H1 (cell line): Measurements from ENCODE around the gene MAGI2.

Source experiments
- ASH2L ChIP-seq: fragments of 200-600, 300-600 bp; sonication (generic); IDR thresholded peaks from one replicate; pipeline ENCODE4 v1.7.1; 2017; ENCODE audit warnings: low read length
- HDAC2 ChIP-seq, 2 experiments: fragments of 300-600 bp in 1 of 2; sonication (generic) in 1 of 2; IDR thresholded peaks; 2 replicates each; pipeline ENCODE4 v1.6.1; 2011 to 2012; ENCODE audit warnings: low read depth in 2 of 2, low read length in 2 of 2, mild to moderate bottlenecking in 2 of 2, moderate library complexity in 2 of 2, borderline replicate concordance in 1 of 2, inconsistent platforms in 1 of 2
- JUND ChIP-seq: IDR thresholded peaks from 2 replicates; pipeline ENCODE4 v1.6.1; 2011; ENCODE audit warnings: mild to moderate bottlenecking, improper control_type of control experiment, low read length
- MAFK ChIP-seq: IDR thresholded peaks from 2 replicates; pipeline ENCODE4 v1.6.1; 2012; ENCODE audit warnings: low read depth, mild to moderate bottlenecking, improper control_type of control experiment, low read length
- POLR2A ChIP-seq, 2 experiments: IDR thresholded peaks; 1 replicate in 1 of 2; 2 replicates in 1 of 2; pipeline ENCODE4 v1.6.1; 2011; ENCODE audit warnings: low read depth in 2 of 2, low read length in 2 of 2, mild to moderate bottlenecking in 2 of 2; ENCODE audit errors: control extremely low read depth in 1 of 2
- RBBP5 ChIP-seq: IDR thresholded peaks from 2 replicates; pipeline ENCODE4 v1.7.1; 2012; ENCODE audit warnings: low read depth, mild to moderate bottlenecking, inconsistent platforms, low read length, moderate library complexity, borderline replicate concordance
- SAP30 ChIP-seq: fragments of 300-600 bp; sonication (generic); IDR thresholded peaks from 2 replicates; pipeline ENCODE4 v1.7.1; 2012; ENCODE audit warnings: low read length, moderate library complexity, mild to moderate bottlenecking, inconsistent platforms; ENCODE audit not compliant: insufficient read depth, insufficient replicate concordance
- SP1 ChIP-seq: IDR thresholded peaks from 2 replicates; pipeline ENCODE4 v1.6.1; 2011; ENCODE audit warnings: low read depth, low read length
- TBP ChIP-seq: IDR thresholded peaks from 2 replicates; pipeline ENCODE4 v1.6.1; 2011; ENCODE audit warnings: low read depth, low read length, improper control_type of control experiment
- TCF12 ChIP-seq: IDR thresholded peaks from 2 replicates; pipeline ENCODE4 v1.6.1; 2011; ENCODE audit warnings: low read depth, mild to moderate bottlenecking, low read length
- YY1 ChIP-seq: IDR thresholded peaks from 2 replicates; pipeline ENCODE4 v1.6.1; 2011; ENCODE audit warnings: low read depth, mild to moderate bottlenecking, low read length
- ZNF274 ChIP-seq: IDR thresholded peaks from 2 replicates; pipeline ENCODE4 v1.7.0; 2012; ENCODE audit warnings: low read length, borderline replicate concordance; ENCODE audit errors: extremely low read depth
- TF ChIP-seq, protein P1 (sequence below), 3 experiments: IDR thresholded peaks; 1 replicate in 2 of 3; 2 replicates in 1 of 3; pipeline versions ENCODE4 v1.5.1 to v1.6.1; 2011; ENCODE audit warnings: low read length in 3 of 3, mild to moderate bottlenecking in 3 of 3, inconsistent platforms in 2 of 3, low read depth in 1 of 3, moderate library complexity in 1 of 3; ENCODE audit not compliant: insufficient read depth in 1 of 3; ENCODE audit errors: control extremely low read depth in 1 of 3
- TF ChIP-seq, protein P2 (sequence below): IDR thresholded peaks from 2 replicates; pipeline ENCODE4 v1.6.1; 2012; ENCODE audit warnings: inconsistent platforms

DNA sequence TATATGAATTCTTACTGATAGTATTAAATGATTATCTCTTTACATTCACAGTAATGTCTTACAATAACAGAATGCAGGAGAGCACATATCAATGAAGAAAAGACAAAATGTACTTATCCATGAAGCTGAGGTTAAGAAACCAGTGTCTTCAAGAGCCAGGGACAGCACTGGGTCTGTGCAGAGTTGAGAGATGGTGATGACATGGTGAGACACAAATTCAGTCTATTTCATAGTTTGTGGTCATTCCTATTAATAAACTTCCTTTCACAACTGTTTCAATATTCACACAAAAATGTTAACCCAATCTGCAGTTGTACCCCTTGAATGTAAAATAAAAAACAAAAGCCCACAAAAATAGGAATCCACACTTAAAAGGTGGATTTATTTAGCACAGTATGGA, 5.3 kb upstream of the MAGI2 start:
- no peak for TF ChIP-seq HDAC2 (IDR thresholded peaks at IDR 0.05; ENCODE audit: borderline replicate concordance in 1 of 2, low read depth in 2 of 2, low read length in 2 of 2)
- no peak for TF ChIP-seq SP1
- TF ChIP-seq ASH2L, result no peak
- TF ChIP-seq TBP, result no peak
- TF ChIP-seq, protein P1, sequence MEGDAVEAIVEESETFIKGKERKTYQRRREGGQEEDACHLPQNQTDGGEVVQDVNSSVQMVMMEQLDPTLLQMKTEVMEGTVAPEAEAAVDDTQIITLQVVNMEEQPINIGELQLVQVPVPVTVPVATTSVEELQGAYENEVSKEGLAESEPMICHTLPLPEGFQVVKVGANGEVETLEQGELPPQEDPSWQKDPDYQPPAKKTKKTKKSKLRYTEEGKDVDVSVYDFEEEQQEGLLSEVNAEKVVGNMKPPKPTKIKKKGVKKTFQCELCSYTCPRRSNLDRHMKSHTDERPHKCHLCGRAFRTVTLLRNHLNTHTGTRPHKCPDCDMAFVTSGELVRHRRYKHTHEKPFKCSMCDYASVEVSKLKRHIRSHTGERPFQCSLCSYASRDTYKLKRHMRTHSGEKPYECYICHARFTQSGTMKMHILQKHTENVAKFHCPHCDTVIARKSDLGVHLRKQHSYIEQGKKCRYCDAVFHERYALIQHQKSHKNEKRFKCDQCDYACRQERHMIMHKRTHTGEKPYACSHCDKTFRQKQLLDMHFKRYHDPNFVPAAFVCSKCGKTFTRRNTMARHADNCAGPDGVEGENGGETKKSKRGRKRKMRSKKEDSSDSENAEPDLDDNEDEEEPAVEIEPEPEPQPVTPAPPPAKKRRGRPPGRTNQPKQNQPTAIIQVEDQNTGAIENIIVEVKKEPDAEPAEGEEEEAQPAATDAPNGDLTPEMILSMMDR (IDR thresholded peaks at IDR 0.05; ENCODE audit: control extremely low read depth in 1 of 3, insufficient read depth in 1 of 3, low read depth in 1 of 3, low read length in 3 of 3), result no peak
- no peak for TF ChIP-seq TCF12
- TF ChIP-seq MAFK, result no peak
- TF ChIP-seq RBBP5, result no peak
- TF ChIP-seq, protein P2, sequence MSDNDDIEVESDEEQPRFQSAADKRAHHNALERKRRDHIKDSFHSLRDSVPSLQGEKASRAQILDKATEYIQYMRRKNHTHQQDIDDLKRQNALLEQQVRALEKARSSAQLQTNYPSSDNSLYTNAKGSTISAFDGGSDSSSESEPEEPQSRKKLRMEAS, result no peak
- no peak for TF ChIP-seq ZNF274
- no peak for TF ChIP-seq SAP30
- TF ChIP-seq YY1, result no peak
- TF ChIP-seq POLR2A (IDR thresholded peaks at IDR 0.05; ENCODE audit: control extremely low read depth in 1 of 2, low read depth in 2 of 2, low read length in 2 of 2), result no peak
- TF ChIP-seq JUND, result no peak
